ENCODE data around the gene PARL.

DNA sequence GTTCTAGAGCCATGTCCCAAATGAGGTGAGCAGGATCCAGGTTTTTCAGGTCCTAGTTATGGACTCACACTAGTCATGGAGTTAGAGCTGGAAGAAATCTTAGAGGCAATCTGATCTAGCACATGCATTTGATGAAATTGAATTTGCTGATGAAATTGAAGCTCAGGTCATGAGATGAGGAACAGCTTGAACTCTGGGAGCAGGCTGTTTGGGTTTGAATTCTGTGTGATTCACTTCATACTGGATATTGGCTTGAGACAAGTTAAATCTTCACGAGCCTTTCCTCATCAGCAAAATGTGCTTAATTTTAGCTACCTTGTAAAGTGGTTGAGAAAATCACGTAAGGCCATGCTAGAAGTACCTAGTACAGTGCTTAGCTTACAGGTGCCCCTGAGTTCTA, 33.5 kb upstream of the PARL start:
- TF ChIP-seq EZH2 (IDR thresholded peaks at IDR 0.05) (no peak), EZH2phosphoT487 (IDR thresholded peaks at IDR 0.05) (no peak)
- TF ChIP-seq, protein P1, sequence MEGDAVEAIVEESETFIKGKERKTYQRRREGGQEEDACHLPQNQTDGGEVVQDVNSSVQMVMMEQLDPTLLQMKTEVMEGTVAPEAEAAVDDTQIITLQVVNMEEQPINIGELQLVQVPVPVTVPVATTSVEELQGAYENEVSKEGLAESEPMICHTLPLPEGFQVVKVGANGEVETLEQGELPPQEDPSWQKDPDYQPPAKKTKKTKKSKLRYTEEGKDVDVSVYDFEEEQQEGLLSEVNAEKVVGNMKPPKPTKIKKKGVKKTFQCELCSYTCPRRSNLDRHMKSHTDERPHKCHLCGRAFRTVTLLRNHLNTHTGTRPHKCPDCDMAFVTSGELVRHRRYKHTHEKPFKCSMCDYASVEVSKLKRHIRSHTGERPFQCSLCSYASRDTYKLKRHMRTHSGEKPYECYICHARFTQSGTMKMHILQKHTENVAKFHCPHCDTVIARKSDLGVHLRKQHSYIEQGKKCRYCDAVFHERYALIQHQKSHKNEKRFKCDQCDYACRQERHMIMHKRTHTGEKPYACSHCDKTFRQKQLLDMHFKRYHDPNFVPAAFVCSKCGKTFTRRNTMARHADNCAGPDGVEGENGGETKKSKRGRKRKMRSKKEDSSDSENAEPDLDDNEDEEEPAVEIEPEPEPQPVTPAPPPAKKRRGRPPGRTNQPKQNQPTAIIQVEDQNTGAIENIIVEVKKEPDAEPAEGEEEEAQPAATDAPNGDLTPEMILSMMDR (IDR thresholded peaks at IDR 0.05) = no peak

Data from neural progenitor cell (in vitro differentiated cells).